Hematopoietic multipotent progenitor cell treated with erythropoietin and hydrocortisone succinate and interleukin-3 and kit ligand, for 17 days (in vitro differentiated cells): ENCODE results near the gene TMEM63C.

Experiments
- DNase-seq: peaks from one replicate; pipeline ENCODE4 v3.0.0-alpha.2; 2015; ENCODE audit warnings: low spot score

Gene TMEM63C

DNA sequence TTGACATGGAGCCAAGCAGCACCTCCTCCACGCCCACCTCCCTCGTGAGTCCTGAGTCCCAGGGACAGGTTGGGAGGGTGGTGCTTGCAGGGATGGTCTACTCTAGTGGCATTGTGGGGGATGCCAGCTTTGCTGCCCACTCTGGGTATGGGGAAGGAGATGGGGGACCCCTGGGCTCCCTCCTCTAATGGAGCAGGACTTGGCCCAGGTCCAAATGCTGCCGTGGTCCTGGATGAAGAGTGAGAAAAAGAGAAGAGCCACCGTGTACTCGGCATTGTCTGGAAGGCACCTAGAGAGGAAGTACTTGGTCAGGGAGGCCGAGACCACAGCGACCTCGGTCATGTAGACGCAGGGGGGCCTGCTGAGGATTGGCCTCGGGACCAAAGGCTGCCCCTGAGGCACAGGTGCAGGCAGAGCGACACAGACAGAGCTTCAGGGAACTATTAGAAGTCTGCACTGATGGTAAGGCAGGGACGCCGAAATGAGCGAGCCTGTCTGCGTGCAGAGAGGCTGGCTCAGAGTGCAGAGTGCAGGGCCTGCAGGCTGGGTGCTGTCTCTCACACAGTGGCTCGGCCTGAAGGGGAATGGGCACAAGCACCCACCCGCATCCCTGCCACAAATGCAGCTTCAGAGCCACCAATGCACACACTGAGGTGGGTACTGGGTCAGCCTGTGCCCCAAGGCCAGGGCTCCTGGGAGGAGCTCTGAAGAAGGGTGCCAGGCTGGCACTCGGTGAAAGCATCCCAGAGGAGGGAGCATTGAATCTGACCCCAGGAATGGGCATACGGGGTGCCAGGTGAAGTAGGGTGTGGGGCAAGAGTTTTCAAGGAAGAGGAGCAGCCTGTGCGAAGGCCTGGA is 72.0 kb downstream of the TMEM63C start:
- DNase-seq: no peak

DNA sequence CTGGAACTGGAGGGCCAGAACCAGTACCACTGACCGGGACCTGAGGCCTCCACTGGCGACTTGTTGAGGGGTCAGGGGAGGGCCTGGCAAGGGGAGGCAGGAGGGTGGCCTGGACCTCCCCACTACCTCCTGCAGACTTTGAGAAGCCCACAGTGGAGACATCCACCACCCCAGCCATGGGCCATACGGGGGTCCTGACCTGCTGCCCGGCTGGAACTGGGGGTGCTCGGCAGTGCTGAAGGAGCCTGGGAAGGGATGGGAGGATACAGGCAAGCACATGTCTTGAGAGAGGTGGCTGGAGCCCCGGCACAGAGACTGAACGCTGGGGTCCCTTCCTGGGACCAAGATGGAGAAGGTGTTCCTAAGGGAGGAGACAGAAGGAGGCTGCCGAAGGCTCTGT is 75.1 kb downstream of the TMEM63C start:
- DNase-seq: no peak

DNA sequence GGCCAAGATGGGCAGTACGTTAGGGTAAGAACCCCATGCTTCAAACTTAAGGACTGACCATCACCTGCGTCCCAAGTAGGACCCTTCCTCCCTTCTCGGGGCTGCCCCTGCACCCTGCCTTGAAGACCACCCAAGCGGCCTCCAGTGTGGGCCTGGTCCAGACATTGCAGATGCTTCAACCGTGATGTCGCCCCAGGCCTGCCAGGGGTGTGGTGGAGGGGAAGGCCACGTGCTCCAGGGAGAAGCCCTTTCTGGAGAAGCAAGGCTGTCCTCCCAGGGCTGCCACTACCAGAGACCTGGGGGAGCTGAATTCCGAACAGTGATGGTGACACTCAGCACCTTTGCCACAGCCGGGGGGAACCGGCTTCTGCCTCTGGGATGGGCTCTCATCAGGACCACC is 76.1 kb downstream of the TMEM63C start:
- no peak for DNase-seq

DNA sequence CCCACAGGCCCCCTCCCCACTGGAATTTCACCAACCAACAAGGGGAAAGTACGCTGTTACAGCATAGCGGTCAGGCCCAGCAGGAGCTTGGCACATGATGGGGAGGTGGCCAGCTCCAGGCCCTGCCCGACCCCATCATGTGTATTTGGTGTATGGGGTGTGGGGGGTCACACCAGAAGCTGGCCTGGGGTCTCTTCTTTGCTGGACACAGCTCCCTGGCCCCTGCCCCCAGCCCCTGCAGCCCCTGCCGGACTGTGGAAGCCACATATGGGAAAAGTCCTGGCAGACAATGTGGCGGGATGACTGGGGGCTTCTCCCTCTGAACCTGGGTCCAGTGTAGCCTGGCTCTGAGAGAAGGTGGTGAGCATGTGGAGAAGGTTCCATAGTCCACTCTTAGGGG is 77.0 kb downstream of the TMEM63C start:
- no peak for DNase-seq

DNA sequence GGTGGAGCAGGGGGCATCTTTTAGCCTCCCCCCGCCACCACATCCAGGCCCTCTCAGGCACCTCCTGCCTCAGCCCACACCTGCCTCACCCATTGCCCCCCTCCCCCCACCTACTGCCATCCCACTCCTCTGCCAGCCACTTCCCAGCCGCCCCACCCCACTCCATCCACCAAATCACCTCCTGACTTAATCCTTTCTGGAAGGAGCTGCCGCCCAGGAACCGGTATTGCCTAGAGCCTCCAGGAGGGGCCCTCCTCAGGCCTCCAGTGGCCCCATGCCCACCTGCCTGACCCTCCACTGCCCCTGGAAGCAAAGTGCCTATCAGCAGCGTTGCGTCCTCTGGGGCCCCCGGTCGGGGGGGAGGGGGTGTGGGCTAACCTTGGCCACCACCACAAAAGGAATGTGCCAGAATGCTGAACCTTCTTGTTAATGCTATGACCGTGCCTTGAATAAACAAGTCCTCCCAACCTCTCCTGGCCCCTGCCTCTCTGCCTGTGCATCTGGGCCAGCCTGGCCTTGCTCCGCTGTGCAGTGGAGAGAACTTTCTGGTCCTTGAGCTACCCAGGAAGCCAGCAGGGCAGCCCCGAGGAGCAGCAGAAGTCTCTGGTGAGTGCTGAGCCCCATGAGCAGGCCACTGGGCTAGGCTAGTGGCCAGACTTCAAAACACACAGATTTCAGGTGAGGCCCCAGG is 77.6 kb downstream of the TMEM63C start:
- DNase-seq: no peak

DNA sequence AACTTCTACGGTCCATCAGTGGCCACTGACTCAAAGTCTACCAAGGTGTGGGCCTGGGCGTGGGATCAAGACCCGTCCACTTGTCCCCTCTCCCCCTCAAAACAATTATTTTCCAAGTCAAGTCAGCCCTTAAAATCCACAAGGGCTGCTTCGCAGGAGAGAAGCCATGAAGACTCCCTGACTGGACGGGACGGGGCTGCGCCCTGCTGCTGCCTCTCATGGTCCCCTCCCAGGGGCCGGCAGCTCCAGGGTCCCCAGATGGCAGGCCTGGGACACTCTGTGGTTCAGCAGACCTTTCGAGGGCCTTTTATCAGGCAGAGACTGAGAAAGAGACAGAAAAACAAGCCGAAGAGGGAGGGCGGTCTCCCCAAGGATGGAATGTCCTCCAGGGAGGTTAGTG is 78.6 kb downstream of the TMEM63C start:
- no peak for DNase-seq

DNA sequence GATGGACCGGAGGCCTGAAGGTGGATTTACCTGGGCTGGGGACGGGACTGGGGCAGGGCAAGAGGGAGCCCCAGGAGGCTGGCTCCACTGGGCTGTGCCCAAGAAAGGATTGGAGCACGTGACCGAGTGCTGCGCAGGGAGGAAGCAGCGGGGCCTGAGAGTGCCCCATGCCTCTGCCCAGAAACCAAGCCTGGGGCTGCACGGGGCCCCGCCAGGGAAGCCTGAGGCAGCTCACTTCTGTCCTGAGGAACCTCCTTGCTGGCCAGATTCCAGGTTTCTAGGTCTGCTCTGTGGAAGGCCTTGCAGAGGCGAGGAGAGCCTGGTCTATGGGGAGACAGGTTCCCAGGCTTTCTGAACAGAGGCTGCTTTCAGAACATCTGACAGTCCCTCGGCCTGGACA is 79.0 kb downstream of the TMEM63C start:
- DNase-seq: no peak

DNA sequence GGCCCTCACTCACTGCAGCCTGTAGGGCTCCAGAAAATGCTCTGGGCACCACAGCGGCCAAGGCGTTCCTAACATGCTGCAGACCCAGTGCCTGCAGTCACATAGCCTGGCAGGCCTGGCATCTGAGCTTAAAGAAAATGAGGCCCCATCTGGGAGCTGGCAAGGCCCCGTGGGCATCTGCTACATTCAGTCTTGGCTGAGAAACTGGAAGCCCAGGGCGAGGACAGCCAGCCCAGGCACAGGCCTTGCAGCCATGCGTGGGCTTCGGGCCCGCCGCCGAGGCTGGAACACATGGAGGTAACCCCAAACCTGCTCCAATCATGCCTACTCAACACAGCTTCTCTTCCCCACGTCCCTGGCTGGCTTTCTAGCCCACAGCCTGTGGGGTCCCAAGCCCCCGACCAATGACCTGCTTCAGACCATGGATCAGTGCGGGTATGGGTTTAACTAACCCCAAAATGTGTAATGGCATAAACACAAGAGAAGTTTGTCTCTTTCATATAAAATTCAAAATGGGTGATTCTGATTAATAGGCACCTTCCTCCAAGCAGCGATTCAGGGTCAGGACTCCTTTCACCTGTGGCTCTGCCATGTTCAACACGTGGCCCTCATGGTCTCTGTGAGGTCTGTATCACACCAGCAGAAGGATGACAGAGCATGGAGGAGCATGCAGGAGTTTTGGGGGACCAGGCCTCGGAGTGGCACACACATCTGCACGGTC is 83.0 kb downstream of the TMEM63C start:
- no peak for DNase-seq

DNA sequence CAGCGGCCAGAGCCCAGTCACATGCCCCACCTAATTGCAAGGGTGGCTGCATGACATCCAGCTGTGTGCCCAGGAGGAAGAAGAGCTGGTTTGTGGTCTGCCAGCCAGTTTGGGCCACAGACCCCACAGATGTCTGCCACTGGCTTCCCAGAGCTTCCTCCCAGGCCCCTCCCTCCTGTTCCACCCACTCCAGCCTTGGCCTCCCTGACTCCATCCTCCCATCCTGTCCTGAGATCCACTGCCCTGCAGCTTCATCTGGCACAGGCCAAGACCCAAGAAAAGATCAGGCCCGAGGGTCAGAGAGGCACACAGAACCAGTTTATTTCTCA is 83.6 kb downstream of the TMEM63C start:
- DNase-seq: no peak

DNA sequence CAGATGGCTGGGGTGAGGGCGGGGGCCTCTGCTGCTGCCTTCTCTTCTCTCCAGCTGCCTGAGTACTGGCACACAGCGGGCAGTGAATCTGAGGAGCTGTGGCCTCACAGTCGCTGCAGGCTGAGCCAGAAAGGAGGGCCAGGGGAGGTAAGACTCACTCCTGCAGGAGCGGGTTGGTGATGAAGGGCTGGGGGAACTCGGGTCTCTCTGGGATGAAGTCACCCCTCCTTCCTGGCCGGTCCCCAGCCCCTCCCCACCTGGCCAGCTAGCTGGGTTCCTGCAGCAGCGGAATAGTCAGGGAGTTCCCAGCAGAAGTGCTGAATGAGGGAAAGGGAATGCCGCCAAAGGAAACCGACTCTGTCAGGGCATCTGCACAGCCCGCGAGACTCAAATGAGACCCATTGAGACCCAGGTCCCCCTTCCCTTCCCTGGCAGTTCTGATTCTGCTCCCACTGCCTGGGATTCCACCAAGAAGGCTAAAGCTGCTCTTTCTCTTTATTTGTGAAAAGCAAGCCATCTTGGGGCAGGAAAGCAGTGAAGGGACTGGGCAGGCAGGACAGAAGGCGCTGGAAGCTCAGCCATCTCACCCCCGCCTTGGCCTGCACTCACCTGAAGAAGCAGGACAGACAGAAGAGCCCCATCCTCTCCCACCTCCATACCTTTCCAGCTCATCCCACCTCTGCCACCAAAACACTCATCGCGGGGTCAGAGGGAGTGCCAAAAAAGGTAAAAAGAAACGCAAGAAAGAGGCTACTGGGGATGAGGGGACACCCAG is 84.2 kb downstream of the TMEM63C start:
- DNase-seq: no peak

DNA sequence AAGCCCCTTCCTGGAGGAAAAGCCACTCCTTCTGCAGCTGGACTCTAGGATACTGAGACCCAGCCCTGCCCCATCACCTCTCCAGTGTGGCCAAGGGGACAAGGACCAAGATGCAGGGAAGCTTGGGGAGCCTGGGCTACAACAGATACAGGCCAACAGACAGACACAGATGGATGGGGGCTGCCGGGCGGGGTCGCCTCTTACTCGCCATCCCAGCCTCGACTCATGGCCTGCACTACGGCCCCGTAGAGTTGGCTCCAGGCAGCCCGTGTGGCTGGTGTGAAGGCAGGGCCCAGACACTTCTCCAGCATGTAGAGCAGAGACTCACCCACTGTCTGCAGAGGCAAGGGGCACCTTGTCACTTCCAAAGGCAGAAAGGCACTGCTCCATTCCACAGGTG is 84.7 kb downstream of the TMEM63C start:
- DNase-seq: no peak

DNA sequence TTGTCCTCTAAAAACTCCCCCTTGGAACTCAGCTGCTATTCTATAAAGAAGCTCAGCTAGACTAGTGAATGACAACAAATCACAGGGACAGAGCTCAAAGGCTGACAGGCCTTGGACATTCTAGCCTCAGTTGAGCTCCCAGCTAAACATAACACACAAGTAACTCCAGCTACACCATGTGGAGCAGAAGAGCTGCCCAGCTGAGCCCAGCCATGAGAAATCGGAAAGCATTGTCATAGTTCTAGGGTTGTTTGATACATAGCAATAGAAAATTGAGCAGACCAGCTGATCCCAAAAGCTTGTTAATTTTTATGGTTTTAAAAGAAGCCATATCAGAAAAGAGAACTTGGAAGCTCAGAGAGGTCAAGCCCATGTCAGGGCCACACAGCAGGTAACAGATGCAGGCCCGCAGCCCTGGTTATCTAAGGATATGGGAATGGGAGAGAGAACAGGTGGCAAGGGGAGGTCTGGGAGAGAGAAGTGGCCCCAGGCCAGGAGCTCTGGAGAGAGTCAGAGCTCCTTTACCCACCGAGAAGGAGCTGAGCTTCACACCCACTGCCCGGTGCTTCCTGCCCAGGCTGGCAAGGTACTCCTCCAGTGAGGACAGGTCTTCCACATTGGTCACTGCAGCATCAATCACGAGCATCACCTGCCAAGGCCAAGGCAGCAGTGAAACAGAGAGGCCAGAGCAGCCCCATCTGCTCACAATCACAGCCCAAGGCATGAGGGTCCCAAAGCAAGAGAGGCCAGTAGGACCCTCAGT is 86.5 kb downstream of the TMEM63C start:
- no peak for DNase-seq

DNA sequence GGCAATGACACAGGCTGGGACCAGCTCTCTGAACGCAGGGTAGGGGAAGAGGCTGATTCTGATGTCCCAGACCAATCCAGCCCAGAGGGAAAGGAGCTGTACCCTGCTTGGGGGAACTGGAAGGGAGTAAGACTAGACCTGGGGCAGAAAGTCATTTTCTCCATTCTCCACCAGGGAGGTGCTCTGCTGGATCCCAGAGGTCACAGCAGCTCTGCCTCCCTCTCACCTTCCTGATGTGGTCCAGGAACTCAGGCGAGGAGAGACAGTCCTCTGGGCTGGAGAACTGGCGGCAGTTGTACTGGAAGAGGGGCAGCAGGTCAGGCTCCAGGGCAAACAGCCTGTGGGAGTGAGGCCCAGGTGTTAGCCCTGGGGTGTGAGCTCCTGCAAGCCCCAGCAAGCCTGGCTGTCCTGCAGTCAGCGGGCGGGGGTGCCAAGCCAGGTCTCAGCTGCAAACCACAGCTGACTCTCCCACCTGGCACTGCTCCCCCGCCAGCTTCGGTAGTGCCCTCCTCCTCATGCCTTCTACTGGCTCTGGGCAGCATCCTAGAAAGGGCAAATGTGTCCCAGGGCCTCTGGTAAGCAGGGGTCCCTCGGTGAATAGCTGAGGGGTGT is 87.5 kb downstream of the TMEM63C start:
- DNase-seq: no peak

DNA sequence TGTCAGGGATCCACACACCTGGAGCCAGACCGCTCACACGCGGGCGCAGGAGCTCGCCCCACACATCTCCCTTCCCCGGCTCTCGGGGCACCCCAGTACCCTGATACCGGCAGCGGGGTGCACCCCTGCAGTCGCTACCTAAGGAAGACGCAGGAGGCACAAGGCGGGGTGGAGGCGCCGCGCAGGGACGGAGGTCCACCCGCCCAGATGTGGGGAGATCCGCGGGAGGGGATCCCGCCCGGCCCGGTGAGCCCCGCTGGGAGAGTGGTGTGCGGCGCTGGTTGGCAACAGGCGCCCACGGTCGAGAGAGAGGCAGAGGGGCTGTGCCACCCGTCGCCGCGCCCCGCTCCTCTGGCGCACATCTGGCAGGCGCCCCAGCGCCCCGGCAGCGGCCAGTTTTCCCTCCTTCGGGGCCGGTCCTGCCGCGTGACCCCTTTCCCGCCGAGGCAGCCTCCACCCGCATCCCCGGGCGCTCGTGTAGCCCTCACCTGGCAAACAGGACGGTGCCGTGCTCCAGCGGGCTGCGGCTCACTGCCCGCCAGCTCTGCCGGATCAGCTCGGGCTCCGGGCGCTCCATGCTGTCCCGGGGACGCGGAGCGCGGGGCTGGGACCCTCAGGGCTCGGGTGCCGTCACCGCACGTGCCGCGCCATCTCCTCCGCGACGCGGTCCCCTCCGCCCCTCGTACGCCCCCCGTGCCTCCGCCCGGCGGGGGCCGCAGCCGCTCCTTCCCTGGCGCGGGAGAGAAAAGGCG is 88.9 kb downstream of the TMEM63C start:
- no peak for DNase-seq

DNA sequence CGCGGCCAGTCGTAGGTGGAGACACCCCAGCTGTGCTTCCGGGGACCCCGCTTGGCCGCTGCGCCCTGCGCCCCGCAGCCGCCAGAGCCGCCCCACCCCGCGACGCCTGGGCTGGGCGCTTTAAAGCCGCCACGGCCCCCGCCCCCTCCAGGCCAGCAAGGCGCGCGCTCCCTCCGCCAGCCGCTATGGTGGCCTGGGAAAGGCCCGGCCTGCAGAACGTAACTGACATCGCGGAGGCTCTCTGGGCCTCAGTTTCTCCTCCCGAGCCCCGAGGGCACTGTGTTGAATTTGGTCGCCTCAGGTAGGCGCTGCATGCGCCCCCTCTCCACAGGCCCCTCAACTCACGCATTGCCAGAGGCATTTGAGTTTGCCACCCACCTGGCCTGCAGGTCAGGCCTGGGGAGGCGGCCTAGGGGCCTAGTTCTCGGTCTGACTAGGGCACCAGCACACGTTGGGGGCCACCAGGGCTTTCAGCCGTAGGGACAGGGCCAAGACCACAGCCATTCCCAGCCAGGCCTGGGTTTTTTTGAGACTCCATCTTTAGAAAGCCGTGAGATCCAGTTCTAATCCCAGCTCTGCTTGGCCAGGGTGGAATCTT is 89.6 kb downstream of the TMEM63C start, which contains the start of gene NGB:
Gene NGB (minus strand): TSS at position 94 of the 598 bp plus-strand sequence. CDS start 269 bp downstream, outside the sequence.
- DNase-seq: no peak

DNA sequence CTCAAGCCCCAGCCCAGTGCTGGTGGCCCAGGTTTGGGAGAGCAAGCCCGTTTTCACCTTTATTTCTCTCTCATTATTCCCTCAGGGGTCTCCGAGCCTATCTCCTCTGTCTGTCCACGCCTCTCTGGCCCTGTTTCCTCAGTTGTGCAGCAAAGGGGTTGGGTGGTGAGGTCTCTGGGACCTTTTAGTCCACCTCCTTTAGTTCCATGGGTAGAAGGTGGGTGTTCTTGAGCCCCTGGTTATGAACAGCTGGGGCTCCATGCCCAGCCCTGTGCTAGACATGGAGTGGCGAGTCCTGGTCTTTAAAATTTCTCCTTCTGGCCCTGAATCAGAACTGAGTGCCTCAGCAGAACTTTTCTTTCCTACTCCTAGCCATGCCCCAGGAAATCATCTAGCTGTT is 90.7 kb downstream of the TMEM63C start:
- DNase-seq: no peak

DNA sequence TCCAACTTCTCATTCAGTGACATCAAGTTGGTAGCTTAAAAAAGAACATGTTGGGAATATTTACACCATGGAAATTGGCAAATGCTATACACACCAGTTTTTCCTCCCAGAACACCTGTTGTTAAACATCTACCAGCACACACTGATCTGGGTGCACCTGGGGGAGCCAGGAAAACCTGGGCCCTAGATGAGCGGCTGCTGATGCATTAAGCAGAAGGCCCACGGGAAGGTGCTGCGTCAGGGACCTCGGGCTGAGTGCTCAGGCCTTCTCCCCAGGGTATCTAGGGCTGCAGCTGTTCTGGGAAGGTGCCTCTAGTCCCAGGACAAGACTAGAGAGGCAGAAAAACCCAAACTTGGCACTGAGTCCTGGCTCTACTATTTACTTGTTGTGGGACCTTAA is 92.2 kb downstream of the TMEM63C start:
- no peak for DNase-seq

DNA sequence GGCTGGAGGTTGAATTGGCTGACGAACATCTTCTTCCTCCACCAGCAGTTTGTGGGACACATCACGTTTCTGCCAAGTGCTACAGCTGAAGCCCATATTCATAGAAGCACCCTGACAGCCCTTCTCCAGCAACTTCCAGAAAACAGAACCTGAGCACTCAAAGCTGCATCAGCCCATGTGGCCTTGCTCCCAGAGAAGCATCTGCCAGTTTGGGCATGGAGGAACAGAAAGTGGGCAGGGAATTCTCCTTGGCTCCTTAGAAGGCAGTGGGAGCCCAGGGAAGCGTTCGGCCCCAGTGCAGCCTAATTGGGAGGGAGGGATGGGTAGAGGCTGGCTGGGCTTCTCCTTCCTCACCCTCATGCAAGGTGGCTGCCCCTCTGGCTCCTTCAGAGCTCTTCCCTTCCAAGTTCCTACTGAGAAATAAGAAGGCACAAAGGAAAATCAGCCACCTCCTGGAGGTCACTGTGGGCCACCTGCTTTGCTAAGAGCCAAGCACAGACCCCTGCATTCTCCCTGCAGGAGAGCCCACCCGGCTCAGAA is 93.5 kb downstream of the TMEM63C start:
- no peak for DNase-seq

DNA sequence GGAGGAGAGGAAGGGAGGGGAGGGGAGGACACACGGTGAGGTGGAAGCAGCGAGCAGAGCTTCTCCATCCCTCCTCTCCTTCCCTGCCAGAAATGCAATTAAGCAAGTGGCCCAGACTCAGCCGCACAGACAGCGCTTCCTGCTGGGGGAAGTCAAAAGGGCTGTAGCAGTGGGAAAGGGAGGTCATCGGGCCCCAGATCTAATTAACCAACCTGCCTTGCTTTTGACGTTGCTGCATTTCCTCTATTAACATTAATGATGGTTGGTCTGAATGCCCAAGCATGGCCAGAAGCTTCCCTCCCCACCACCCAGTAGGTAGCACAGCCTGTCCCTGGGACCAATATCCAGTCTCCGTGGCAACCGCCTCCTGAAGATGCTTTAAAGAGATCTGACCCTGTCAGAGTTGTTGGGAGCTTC is 94.0 kb downstream of the TMEM63C start:
- no peak for DNase-seq
